Karpas-422 (cell line): ENCODE results near the gene NPDC1. TPM values are rescaled to one million over a fixed set of nuclear protein-coding genes. Genes with fewer than 3 reads are reported as not detected.

ENCODE experiments used
- DNase-seq: peaks from one replicate; pipeline ENCODE4 v3.0.0-alpha.2; 2015
- H2AFZ ChIP-seq: fragments of 200-600 bp; sonication (generic); 2 replicates; pipeline ENCODE4 v1.6.1; 2014; ENCODE audit warnings: antibody characterized with exemption, low read length, mixed read lengths
- H3K27ac ChIP-seq: fragments of 200-600 bp; sonication (generic); 2 replicates; pipeline ENCODE4 v1.5.1; 2014; ENCODE audit warnings: mild to moderate bottlenecking, low read length, moderate library complexity
- H3K27me3 ChIP-seq: fragments of 200-600 bp; sonication (generic); 2 replicates; pipeline ENCODE4 v1.6.1; 2014; ENCODE audit warnings: low read length, mixed read lengths
- H3K36me3 ChIP-seq: fragments of 200-600 bp; sonication (generic); 2 replicates; pipeline ENCODE4 v1.6.1; 2014; ENCODE audit warnings: low read length, mixed read lengths; ENCODE audit not compliant: insufficient read depth
- H3K4me1 ChIP-seq: fragments of 200-600 bp; sonication (generic); 2 replicates; pipeline ENCODE4 v1.6.1; 2014; ENCODE audit warnings: mild to moderate bottlenecking, low read length, mixed read lengths
- H3K4me2 ChIP-seq: fragments of 200-600 bp; sonication (generic); 2 replicates; pipeline ENCODE4 v1.6.1; 2014; ENCODE audit warnings: low read length, low read depth, mild to moderate bottlenecking; ENCODE audit not compliant: poor library complexity, severe bottlenecking
- H3K4me3 ChIP-seq: fragments of 200-600 bp; sonication (generic); 2 replicates; pipeline ENCODE4 v1.5.1; 2014; ENCODE audit warnings: mild to moderate bottlenecking, antibody characterized with exemption, low read length, mixed read lengths
- H3K79me2 ChIP-seq: fragments of 200-600 bp; sonication (generic); 2 replicates; pipeline ENCODE4 v1.6.1; 2014; ENCODE audit warnings: mild to moderate bottlenecking, low read length, mixed read lengths
- H3K9ac ChIP-seq: fragments of 200-600 bp; sonication (generic); 2 replicates; pipeline ENCODE4 v1.6.0; 2014; ENCODE audit warnings: low read length
- H3K9me2 ChIP-seq: fragments of 200-600 bp; sonication (generic), shearing (Covaris generic); replicated peaks from 2 replicates; pipeline ENCODE4 v1.6.0; 2014; ENCODE audit warnings: mild to moderate bottlenecking, low read length, moderate library complexity; ENCODE audit not compliant: insufficient read depth
- H3K9me3 ChIP-seq: fragments of 300-700, 200-600 bp; sonication (generic); 2 replicates; pipeline ENCODE4 v1.6.1; 2014; ENCODE audit warnings: low read length, mixed read lengths
- H4K20me1 ChIP-seq: fragments of 200-600 bp; sonication (generic); 2 replicates; pipeline ENCODE4 v1.6.1; 2014; ENCODE audit warnings: mild to moderate bottlenecking, antibody characterized with exemption, low read length, low read depth; ENCODE audit not compliant: insufficient read depth
- total RNA-seq: library from RNA; depleted of rRNA; stranded (reverse); fragments of >200 nt; shearing (Covaris generic); gene quantifications from 2 replicates; pipeline ENCODE4 v1.2.3, GENCODE V29; 2014; ENCODE audit warnings: low replicate concordance; rRNA removed

NPDC1 gene, protein sequence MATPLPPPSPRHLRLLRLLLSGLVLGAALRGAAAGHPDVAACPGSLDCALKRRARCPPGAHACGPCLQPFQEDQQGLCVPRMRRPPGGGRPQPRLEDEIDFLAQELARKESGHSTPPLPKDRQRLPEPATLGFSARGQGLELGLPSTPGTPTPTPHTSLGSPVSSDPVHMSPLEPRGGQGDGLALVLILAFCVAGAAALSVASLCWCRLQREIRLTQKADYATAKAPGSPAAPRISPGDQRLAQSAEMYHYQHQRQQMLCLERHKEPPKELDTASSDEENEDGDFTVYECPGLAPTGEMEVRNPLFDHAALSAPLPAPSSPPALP
- not detected in 2 replicates for total RNA-seq

DNA sequence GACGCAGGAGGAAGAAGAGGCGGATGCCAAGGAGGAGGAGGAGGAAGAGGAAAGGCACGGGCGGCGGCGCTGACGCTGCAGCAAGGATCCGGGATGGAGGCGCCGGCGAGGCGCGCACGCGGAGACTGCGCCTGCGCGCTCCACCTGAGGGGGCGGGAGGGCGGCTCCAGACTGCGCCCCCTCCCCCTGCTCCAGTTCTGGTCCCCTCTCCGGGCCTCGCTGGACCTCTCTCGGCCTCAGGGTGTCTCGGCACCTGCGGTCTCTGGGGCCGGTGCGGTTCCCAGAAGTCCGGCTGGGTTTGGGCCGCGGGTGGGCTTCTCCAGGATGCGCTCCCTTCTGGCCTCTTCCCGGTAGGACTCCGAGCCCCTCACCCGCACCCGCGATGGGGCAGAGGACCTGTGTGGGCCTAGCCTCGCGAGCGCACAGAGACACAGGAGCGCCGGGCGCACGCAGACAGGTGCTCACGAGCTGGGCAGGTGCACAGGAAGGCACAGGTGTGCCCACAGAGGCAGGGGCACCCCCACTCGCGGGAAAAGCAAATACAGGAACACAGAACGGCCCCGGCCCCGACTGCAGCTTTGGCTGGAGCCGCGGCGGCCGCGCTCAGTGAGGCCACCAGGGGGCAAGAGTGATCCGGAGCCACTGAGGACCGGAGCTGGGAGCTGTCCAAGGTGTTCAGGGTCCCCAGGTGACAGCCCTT, at the start of gene NPDC1:
NPDC1 (minus strand) TSS at position 90 of the 700 bp plus-strand sequence. CDS start 188 bp downstream, outside the sequence.
- Histone ChIP-seq H3K9me3 (no peaks in the 10 kb centered on the region), H3K9ac (no peak within 1 kb of the TSS), H3K27me3 (no peaks in the 10 kb centered on the region), H2AFZ (no peak within 1 kb of the TSS), H3K9me2 (no peaks in the 10 kb centered on the region), H3K4me3 (no peak within 1 kb of the TSS), H4K20me1 (no peaks in the 10 kb centered on the region), H3K36me3 (no peaks in the 10 kb centered on the region), H3K27ac (no peak within 1 kb of the TSS), H3K4me2 (no peak within 1 kb of the TSS), H3K4me1 (peaks cover 8% of the 10 kb centered on the region), H3K79me2 (no peaks in the 10 kb centered on the region)
- DNase-seq: peak; percentile 91

DNA sequence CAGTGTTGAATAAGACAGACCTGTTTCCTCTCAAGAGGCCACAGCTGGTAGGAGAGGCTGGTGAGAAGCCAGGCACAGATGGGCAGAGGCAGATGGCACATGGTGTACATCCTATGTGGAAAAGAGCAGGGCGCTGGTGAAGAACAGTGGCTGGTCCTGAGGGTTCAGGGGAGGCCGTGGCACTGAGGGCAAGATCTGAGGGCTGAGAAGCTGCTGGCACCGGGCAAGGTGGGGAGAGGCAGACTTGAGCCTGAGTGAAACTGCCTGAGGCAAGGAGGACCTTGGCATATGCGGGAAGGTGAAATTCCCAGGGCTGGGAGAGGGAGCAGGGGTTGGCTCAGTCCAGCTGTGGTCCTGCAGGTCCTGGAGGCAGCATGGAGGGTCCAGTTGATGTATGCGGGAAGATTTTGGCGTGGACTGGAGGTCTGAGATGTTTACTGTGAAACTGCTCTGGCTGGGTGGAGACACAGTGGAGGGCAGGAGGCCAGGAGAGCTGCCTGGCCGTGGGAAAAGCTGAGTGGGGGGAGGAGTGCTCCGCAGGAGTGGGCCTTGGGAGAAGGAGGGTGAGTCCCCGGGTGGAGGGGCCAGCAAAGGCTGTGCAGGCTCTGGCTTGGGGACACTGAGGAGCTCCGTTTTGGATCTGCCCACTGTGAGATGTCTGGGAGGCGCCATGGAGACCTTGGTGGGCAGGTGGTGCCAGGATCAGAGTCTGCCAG, 43.4 kb upstream of the NPDC1 start:
- no peaks in the 10 kb centered on the region for H3K9me2 ChIP-seq
- H3K27ac ChIP-seq: no peak overlapping the region
- H2AFZ ChIP-seq: no peak overlapping the region
- no peaks in the 10 kb centered on the region for H4K20me1 ChIP-seq
- no peaks in the 10 kb centered on the region for H3K27me3 ChIP-seq
- H3K9me3 ChIP-seq: no peaks in the 10 kb centered on the region
- H3K4me3 ChIP-seq: no peak overlapping the region
- no peak for DNase-seq
- peaks cover 18% of the 10 kb centered on the region for H3K79me2 ChIP-seq
- 0 out of 2 replicates have a peak overlapping the region, but pooled peaks have one; percentile 1 for H3K9ac ChIP-seq
- no peaks in the 10 kb centered on the region for H3K36me3 ChIP-seq
- H3K4me1 ChIP-seq: peaks cover 33% of the 10 kb centered on the region
- H3K4me2 ChIP-seq: no peak overlapping the region

DNA sequence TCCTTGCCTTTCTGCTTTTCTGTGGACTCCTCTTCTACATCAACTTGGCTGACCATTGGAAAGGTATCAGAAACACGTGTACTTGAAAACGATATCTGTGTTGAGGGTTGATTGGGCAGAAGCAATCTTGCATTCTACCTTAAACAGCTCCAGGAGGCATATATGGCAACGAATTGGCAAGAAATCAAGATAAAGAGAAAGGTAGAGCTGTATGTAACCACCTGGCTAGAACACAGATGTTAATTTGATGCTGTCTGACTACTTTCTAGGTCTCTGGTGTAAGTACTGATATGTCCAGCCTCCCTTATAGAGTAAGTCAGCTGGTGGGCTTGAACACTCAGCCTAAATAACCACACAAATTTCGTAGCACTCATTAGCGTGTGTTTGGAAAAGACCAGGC, 42.1 kb upstream of the NPDC1 start:
- H3K9me3 ChIP-seq: no peaks in the 10 kb centered on the region
- peak overlapping the region; percentile 81 for H3K4me2 ChIP-seq
- H2AFZ ChIP-seq: no peak overlapping the region
- H3K4me1 ChIP-seq: peaks cover 46% of the 10 kb centered on the region
- H3K27me3 ChIP-seq: no peaks in the 10 kb centered on the region
- H4K20me1 ChIP-seq: no peaks in the 10 kb centered on the region
- H3K9ac ChIP-seq: peak overlapping the region; percentile 92
- H3K9me2 ChIP-seq: no peaks in the 10 kb centered on the region
- H3K4me3 ChIP-seq: peak overlapping the region; percentile 74
- no peak overlapping the region for H3K27ac ChIP-seq
- H3K79me2 ChIP-seq: peaks cover 18% of the 10 kb centered on the region
- no peaks in the 10 kb centered on the region for H3K36me3 ChIP-seq
- DNase-seq: no peak

DNA sequence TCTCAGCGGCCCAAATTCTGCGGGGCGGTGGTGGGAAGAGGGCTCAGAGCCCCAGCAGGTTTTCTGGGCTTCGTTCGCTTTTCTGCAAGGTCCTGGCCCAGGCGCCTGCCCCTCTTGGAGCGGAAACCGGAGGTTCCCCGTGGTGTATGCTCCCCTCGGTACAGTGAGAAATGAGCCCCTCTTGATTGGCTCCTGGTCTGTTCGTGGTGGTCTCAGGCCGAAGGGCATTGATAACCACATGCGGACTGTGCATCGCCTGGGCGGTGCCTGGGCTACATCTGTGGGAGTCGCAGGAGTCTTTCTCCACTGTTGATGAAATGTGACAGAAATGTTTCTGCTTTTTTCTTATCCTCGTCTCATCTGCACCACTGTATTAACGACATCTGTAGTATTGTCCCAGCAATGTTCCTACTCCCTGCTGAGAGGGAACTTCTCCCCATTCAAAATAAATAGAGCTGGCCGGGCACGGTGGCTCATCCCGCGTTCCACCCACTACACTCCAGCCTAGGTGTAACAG, 41.5 kb upstream of the NPDC1 start:
- Histone ChIP-seq H2AFZ (peak overlapping the region; percentile 28; the same call in 1 of the 2 replicates), H3K36me3 (no peaks in the 10 kb centered on the region), H3K4me1 (peaks cover 53% of the 10 kb centered on the region), H3K27ac (peak overlapping the region; percentile 70), H3K9ac (peak overlapping the region; percentile 92), H3K4me2 (peak overlapping the region; percentile 81), H3K9me2 (no peaks in the 10 kb centered on the region), H3K27me3 (no peaks in the 10 kb centered on the region), H3K4me3 (peak overlapping the region; percentile 74), H4K20me1 (no peaks in the 10 kb centered on the region), H3K9me3 (no peaks in the 10 kb centered on the region), H3K79me2 (peaks cover 18% of the 10 kb centered on the region)
- peak; percentile 73 for DNase-seq

DNA sequence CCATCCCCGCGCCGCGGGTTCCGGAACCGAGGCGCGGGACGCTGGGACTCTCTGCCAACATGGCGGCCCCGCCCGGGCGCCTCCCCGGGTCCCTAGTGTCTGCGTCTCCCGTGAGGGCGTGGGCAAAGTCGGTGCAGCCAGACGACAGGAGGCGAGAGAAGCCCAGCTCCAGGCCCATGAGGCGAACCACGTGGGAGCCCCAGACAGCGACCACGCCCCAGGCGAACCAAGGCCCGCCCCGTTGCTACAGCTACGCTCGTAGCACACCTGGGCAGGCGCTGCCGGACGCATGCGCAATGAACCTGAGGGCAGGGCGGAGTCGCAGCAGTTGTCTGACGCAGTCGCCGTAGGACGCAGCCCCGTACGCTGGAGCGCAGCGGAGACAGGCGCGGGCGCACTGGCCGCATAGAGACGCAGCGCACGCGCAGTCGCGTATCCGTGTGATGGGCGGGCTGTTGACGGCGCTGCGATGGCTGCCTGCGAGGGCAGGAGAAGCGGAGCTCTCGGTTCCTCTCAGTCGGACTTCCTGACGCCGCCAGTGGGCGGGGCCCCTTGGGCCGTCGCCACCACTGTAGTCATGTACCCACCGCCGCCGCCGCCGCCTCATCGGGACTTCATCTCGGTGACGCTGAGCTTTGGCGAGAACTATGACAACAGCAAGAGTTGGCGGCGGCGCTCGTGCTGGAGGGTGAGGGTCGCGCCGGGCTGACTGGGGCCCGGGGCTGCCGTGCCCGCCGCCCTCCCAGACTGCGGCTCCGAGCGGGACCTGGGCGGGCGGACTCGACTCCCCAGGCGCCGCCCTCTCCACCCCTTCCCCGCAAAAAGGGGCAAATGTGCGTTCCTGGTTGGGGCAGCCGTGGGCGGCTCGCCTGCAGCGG, 40.8 kb upstream of the NPDC1 start, which contains the start of gene MAN1B1:
MAN1B1 (plus strand) TSS at position 455 of the 878 bp plus-strand sequence; CDS start at position 470, 15 bp downstream.
- peak within 1 kb of the TSS; percentile 28; the same call in 1 of the 2 replicates for H2AFZ ChIP-seq
- H3K79me2 ChIP-seq: peaks cover 18% of the 10 kb centered on the region
- peak within 1 kb of the TSS; percentile 93 for H3K27ac ChIP-seq

DNA sequence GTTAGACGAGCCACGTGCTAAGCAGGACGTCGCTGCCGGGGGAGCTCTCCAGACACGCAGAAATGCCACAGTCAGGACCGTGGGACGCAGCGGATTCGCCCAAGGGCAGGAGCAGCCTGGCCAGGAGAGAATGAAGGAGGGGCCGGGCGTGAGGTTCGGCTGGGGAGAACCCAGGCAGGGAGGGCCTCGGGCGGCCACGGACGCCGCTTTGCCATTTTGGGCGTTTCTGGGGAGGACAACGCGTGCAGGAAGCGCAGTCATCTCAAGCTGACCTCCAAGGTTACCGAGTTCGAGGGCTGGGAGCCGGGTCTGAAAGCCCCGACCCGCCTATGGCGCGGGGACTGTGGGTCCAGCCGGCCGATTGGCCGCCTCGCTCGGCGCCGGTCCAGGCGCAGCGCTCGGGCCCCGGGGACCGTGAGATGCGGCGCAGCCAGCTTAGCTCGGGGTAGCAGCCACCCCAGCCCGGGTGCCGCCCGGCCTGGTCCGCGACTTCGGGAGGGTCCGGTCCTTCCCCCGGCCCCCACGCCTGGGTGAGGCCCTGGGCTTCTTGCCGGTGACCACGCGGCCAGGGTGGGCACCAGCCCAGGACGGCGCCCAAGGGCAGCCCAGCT, 40.0 kb upstream of the NPDC1 start:
- H2AFZ ChIP-seq: no peak overlapping the region
- no peaks in the 10 kb centered on the region for H3K9me3 ChIP-seq
- H3K4me3 ChIP-seq: peak overlapping the region; percentile 82
- H3K36me3 ChIP-seq: no peaks in the 10 kb centered on the region
- no peaks in the 10 kb centered on the region for H3K27me3 ChIP-seq
- H3K9me2 ChIP-seq: no peaks in the 10 kb centered on the region
- no peak for DNase-seq
- H3K9ac ChIP-seq: peak overlapping the region; percentile 92
- peak overlapping the region; percentile 93 for H3K27ac ChIP-seq
- H3K79me2 ChIP-seq: peaks cover 18% of the 10 kb centered on the region
- H4K20me1 ChIP-seq: no peaks in the 10 kb centered on the region
- H3K4me1 ChIP-seq: peaks cover 58% of the 10 kb centered on the region
- peak overlapping the region; percentile 97 for H3K4me2 ChIP-seq

More for the DNA sequence above, 40.8 kb upstream of the NPDC1 start, which contains the start of gene MAN1B1:
- H4K20me1 ChIP-seq: no peaks in the 10 kb centered on the region
- H3K4me3 ChIP-seq: peak within 1 kb of the TSS; percentile 82
- H3K4me2 ChIP-seq: peak within 1 kb of the TSS; percentile 97
- no peaks in the 10 kb centered on the region for H3K36me3 ChIP-seq
- no peaks in the 10 kb centered on the region for H3K9me2 ChIP-seq
- no peaks in the 10 kb centered on the region for H3K27me3 ChIP-seq
- H3K9ac ChIP-seq: peak within 1 kb of the TSS; percentile 92
- peak; percentile 100 for DNase-seq
- H3K4me1 ChIP-seq: peaks cover 58% of the 10 kb centered on the region
- no peaks in the 10 kb centered on the region for H3K9me3 ChIP-seq

DNA sequence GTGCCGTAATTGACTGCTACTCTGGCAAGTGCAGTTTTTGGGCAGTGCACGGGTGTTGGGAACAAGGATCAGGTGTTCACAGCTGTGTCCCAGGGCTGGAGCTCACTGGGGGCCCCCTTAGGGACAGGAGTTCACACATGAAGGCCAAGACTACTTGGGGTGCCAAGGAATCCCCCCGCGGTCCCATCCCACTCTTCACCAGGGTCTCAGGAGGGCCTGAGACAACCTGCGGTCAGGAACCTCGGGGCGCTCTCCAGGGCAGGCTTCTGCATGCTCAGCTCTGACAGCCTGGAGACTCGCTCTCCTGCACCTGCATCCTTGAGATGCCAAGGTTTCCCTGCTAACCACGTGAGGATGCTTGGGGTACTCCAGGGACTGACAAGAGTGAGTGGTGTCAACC, 38.5 kb upstream of the NPDC1 start:
- no peaks in the 10 kb centered on the region for H3K36me3 ChIP-seq
- H3K4me3 ChIP-seq: peak overlapping the region; percentile 39; the same call in 1 of the 2 replicates
- no peaks in the 10 kb centered on the region for H3K27me3 ChIP-seq
- H2AFZ ChIP-seq: no peak overlapping the region
- no peaks in the 10 kb centered on the region for H3K9me3 ChIP-seq
- H3K79me2 ChIP-seq: peaks cover 18% of the 10 kb centered on the region
- no peaks in the 10 kb centered on the region for H4K20me1 ChIP-seq
- DNase-seq: no peak
- H3K9ac ChIP-seq: peak overlapping the region; percentile 63
- H3K9me2 ChIP-seq: no peaks in the 10 kb centered on the region
- H3K4me2 ChIP-seq: peak overlapping the region; percentile 64
- peaks cover 58% of the 10 kb centered on the region for H3K4me1 ChIP-seq
- H3K27ac ChIP-seq: peak overlapping the region; percentile 90
